ENCODE data around the gene LRP3.

The LRP3 gene

GRCh38 chr19:33240181-33240771, 46.1 kb downstream of the LRP3 start:
- DNase-seq, result no peak

- DNase-seq, result no peak
Observed at GRCh38 chr19:33241091-33241529, 47.0 kb downstream of the LRP3 start.

- no peak for DNase-seq
Observed at GRCh38 chr19:33241530-33242101, 47.5 kb downstream of the LRP3 start.

DNA sequence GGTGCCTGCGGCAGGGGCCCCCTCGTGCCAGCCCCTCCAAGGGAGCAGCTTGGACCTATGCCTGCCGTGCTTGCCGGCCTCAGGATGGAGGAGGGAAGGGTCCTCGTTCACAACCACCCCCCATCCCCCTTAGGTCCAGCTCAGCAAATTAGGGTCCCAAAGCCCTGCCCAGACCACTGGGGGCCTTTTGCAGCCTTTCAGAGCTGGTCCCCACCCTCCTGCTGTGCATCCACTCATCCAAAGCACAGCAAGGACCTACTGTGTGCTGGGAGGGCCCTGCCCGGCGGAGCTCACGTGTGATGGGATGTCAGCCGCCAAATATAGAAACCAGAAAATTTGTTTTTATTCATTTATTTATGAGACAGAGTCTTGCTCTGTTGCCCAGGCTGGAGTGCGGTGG, 48.0 kb downstream of the LRP3 start:
- DNase-seq, result no peak

GRCh38 chr19:33242911-33243310, 48.8 kb downstream of the LRP3 start:
- no peak for DNase-seq

DNA sequence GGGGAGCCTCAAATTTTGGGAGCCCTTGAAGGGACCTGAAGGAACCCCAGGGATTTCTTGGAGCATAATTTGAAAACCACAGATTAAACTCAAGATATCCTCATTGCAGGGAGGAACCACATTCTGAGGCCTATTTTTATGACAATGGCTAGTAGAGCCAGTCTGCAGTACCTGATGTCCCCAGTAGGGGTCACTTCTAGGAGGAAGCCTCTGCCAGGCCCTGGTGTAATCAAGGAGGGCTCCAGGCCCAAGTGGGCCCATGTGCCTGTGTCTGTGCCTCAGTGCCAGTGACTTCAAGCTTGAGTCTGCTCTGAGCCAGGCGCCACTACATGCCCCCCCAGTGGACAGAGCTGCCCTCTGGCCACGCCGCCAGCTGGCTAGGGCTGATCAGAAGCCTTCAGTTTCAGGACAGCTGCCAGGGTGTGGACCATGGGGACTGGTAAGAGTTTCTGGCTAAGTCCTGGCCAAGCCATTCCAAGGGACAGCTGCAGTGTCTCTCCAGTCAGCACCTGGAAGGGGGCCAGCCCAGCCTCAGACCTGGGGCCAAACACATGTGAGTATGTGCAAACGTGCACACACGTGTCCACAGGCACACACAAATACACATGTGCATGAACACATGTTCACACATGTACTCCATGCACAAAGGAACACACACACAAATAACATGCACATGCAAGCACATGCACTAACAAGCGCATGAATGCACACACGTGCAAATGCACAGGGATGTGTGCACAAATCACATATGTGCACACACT, 52.0 kb downstream of the LRP3 start:
- no peak for DNase-seq

DNA sequence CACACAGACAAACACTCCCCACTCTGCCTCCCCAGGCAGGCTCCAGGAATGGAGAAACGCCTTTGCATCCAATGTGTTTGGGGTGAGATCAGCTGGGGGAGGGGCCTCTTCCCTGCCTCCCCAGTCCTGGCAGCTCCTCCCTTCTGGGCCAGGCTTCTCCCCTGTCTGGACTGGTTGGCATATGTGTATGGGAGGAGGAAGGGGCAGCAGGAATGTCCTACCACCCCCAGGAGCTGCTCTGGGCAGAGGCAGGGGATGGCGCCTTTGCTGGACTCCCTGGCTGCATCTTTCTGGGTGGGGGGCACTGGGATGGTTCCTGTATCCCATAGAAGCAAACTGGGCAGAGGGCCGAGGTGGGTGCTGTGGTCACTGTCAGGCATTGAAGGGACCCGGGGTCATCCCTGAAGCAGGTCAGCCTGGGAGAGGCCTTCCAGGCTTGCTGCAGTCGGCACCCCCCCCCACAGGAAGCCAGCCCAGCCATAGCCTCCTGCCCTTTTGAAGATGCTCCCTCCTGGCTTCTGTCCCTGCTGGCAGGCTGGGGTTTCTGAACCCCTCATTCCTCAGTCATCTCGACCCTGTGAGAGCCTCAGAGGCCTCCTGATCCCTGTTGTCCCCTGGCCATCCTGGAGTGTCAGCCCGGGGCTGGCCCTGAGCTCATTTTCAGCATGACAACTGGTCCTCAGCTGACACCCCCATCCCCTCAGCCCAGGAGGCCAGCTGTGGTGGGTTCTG, 52.7 kb downstream of the LRP3 start:
- DNase-seq, result no peak

- no peak for DNase-seq
Observed at GRCh38 chr19:33247441-33247819, 53.3 kb downstream of the LRP3 start.

GRCh38 chr19:33248104-33248503, 54.0 kb downstream of the LRP3 start:
- no peak for DNase-seq

DNA sequence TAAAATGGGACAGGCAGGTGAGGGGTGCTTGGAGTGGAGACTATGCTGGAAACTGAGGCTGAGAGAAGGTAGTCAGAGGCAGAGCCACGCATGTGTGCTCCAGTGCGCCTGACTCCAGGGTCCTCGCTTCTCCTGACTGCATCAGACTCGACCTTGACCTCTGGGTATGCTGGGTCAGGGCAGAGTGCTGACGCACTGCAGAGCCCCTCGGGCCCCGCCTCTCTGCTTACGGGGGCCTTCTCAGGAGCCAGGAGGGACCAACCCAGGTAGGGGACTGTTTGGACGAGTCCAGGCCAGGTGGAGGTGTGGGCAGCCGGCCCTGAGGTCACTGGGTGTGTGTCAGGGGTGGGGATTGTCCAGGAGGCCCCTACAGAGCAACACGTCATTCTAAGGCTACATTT, 54.4 kb downstream of the LRP3 start:
- DNase-seq, result no peak

GRCh38 chr19:33248954-33249613, 55.0 kb downstream of the LRP3 start:
- DNase-seq, result no peak

GRCh38 chr19:33249740-33250366, 55.7 kb downstream of the LRP3 start:
- no peak for DNase-seq

DNA sequence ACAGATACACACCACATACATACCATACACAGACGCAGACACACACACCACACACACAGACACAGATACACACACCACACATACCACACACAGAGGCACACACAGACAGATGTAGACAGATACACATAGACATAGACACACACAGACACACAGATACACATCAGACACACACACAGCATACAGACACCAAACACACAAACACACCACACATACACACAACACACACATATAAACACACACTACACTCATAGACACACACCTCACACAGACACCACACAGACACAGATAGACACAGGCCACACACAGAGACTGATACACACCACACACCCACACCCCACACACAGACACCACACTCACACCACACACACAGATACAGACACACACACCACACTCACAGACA, 56.4 kb downstream of the LRP3 start:
- DNase-seq, result no peak

DNA sequence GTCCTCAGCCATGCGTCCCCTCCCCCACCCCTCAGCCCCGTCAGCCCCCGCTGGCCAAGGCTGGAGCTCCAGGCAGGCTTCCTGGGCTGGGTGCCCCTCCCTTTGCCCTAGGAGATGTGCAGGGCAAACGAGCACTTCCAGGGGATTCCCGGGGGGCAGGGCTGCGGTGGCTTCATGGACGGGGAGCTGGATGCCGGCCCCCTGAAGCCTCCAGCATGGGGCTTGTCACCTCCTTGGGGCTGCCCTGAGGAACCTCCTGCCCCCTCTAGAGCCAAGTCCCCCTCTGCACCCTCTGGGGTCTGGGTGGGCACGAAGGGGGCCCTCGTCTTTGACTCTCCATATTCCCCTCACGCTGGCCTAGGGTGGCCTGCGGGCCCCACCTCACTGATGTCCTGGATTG, 56.9 kb downstream of the LRP3 start:
- no peak for DNase-seq

GRCh38 chr19:33251526-33252090, 57.5 kb downstream of the LRP3 start:
- no peak for DNase-seq

DNA sequence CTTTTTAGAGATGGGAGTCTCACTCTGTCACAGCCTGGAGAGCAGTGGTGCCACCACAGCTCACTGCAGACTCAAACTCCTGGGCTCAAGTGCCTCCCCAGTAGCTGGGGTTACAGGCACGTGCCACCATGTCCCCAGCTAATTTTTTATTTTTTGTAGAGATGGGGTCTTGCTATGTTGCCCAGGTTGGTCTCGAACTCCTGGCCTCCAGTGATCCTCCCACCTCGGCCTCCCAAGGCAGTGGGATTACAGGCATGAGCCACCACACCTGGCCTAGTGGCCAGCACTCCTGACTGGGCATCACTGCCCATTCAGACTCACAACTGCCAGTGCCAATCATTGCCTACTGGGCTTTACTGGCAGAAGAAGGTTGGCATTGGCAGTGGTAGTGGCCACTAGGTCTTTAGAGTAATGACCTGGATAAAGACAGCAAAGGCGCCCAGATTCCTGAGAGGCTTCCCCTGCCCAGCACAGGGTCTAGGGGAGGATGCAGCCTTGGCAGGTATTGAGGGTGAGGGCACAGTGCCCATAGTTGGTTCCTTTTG, 58.4 kb downstream of the LRP3 start:
- DNase-seq, result no peak

GRCh38 chr19:33252971-33253370, 58.8 kb downstream of the LRP3 start:
- no peak for DNase-seq

DNA sequence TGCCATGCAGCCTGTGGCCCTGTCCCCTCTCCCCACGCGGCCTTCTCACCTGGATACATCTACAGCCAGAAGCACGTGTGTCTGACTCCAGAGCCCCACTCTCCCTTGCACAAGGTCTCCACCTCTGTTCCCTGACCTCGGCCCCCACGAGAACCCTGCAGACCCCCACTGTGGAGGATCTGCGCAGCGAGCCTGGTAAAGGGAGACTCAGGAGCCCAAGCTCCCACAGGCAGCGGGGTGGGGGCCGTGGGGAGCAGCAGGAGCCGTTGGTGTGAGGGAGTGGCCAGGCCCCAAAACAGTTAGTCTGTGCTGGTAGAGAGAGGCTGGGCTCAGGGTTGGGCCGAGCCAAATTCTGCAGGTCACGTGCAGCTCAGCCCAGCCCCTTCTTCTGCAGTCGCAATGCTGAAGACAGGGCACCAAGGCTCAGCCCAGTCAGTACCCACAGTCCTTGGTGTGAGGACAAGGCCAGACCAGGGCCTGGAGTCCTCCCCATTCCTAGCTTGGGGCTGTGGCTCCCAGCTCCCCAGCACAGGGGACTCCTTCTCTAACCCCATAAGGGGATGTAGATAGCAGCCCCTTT, 60.2 kb downstream of the LRP3 start:
- no peak for DNase-seq

DNA sequence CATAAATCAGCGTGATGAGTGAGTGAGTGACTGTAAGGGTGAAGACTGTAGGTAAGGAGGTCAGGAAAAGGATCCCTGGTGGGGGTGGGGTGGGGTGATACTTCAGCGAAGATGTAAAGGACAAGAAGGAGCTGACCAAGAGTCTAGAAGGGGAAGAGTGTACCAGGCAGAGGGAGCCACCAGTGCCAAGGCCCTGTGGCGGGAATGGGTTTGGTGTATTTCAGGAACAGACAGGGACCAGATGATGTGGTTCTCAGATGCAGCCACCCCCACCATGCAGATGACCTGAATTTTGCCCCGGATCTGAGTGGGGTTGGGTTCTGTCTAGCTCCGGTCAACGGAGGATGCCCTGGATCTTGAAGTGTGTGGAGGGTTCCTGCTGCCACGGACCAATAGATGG, 61.7 kb downstream of the LRP3 start:
- no peak for DNase-seq

- DNase-seq, result no peak
Observed at GRCh38 chr19:33256261-33256660, 62.1 kb downstream of the LRP3 start.

DNA sequence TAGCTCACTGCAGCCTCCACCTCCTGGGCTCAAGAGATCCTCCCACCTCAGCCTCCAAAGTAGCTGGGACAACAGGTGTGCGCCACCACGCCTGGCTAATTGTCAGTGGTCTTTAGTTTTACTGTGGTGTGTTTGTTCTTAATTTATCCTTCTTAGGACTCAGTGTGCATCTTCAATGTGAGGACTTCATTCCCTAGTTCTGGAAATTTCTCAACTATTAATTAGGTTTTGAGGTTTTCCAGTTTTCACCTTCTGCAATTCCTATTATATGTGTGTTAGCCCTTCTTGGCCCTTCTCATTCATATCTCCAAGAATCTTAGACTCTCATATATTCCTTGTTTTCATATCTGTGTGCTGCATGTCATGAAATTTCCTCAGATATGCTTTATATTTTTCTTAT, 63.7 kb downstream of the LRP3 start:
- no peak for DNase-seq
